HepG2 (cell line): ENCODE data around the gene PLXDC2.

Experiments
- ASH2L ChIP-seq: fragments of 300-600, 200-600 bp; sonication (generic); IDR thresholded peaks from 2 replicates; pipeline ENCODE4 v1.7.0; 2017; ENCODE audit warnings: low read depth, mild to moderate bottlenecking, moderate library complexity, mixed read lengths, low read length; ENCODE audit not compliant: insufficient read length
- BHLHE40 ChIP-seq: IDR thresholded peaks from 2 replicates; pipeline ENCODE4 v1.6.1; 2011; ENCODE audit warnings: low read length, improper control_type of control experiment
- CHD2 ChIP-seq: IDR thresholded peaks from 2 replicates; pipeline ENCODE4 v1.6.1; 2011; ENCODE audit warnings: low read depth, low read length, improper control_type of control experiment
- KLF16 ChIP-seq, 2 experiments: sonication (generic) in 1 of 2; formaldehyde crosslinking in 1 of 2; IDR thresholded peaks; 2 replicates each; pipeline versions ENCODE4 v1.6.1 to v1.8.0; 2016 to 2023; ENCODE audit warnings: missing genetic modification reagents in 2 of 2, missing compliant biosample characterization in 1 of 2
- MYNN ChIP-seq: sonication (generic); formaldehyde crosslinking; IDR thresholded peaks from 2 replicates; pipeline ENCODE4 v1.4.0; 2020; ENCODE audit warnings: mild to moderate bottlenecking, low read depth, missing genetic modification reagents
- RFX5 ChIP-seq: IDR thresholded peaks from 2 replicates; pipeline ENCODE4 v1.6.1; 2011; ENCODE audit warnings: low read depth, low read length, improper control_type of control experiment
- ZKSCAN1 ChIP-seq: fragments of 150-350 bp; IDR thresholded peaks from 2 replicates; pipeline ENCODE4 v1.6.1; 2014; ENCODE audit warnings: low read length
- ZNF572 ChIP-seq: sonication (generic); formaldehyde crosslinking; IDR thresholded peaks from 2 replicates; pipeline ENCODE4 v1.5.1; 2020; ENCODE audit warnings: mild to moderate bottlenecking, missing genetic modification reagents
- ZNF713 ChIP-seq: sonication (generic); formaldehyde crosslinking; IDR thresholded peaks from 2 replicates; pipeline ENCODE4 v1.4.0; 2020; ENCODE audit warnings: mild to moderate bottlenecking, missing genetic modification reagents
- ZNF740 ChIP-seq: sonication (generic); formaldehyde crosslinking; IDR thresholded peaks from 2 replicates; pipeline ENCODE4 v1.4.0; 2020; ENCODE audit warnings: missing genetic modification reagents
- ZNF770 ChIP-seq: sonication (generic); formaldehyde crosslinking; IDR thresholded peaks from 2 replicates; pipeline ENCODE4 v1.5.0; 2020; ENCODE audit warnings: mild to moderate bottlenecking, missing genetic modification reagents
- TF ChIP-seq, protein P1 (sequence below): sonication (generic); formaldehyde crosslinking; IDR thresholded peaks from 2 replicates; pipeline ENCODE4 v1.4.0; 2020; ENCODE audit warnings: missing genetic modification reagents
- TF ChIP-seq, protein P2 (sequence below): IDR thresholded peaks from 2 replicates; pipeline ENCODE4 v1.6.1; 2012; ENCODE audit warnings: inconsistent platforms
- TF ChIP-seq, protein P3 (sequence below): sonication (generic); formaldehyde crosslinking; IDR thresholded peaks from 2 replicates; pipeline ENCODE4 v1.5.0; 2020; ENCODE audit warnings: mild to moderate bottlenecking, missing genetic modification reagents

- TF ChIP-seq ZKSCAN1 (no peak), KLF16 (CRISPR knock-in tag; IDR thresholded peaks at IDR 0.05) (no peak), RFX5 (no peak), MYNN (CRISPR knock-in tag) (no peak), ZNF572 (CRISPR knock-in tag) (no peak), ZNF740 (CRISPR knock-in tag) (no peak), BHLHE40 (no peak), ZNF770 (no peak), CHD2 (no peak), ASH2L (no peak), ZNF713 (CRISPR knock-in tag) (no peak)
- TF ChIP-seq, protein P1, sequence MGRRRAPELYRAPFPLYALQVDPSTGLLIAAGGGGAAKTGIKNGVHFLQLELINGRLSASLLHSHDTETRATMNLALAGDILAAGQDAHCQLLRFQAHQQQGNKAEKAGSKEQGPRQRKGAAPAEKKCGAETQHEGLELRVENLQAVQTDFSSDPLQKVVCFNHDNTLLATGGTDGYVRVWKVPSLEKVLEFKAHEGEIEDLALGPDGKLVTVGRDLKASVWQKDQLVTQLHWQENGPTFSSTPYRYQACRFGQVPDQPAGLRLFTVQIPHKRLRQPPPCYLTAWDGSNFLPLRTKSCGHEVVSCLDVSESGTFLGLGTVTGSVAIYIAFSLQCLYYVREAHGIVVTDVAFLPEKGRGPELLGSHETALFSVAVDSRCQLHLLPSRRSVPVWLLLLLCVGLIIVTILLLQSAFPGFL (CRISPR knock-in tag) = no peak
- TF ChIP-seq, protein P2, sequence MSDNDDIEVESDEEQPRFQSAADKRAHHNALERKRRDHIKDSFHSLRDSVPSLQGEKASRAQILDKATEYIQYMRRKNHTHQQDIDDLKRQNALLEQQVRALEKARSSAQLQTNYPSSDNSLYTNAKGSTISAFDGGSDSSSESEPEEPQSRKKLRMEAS = no peak
- TF ChIP-seq, protein P3, sequence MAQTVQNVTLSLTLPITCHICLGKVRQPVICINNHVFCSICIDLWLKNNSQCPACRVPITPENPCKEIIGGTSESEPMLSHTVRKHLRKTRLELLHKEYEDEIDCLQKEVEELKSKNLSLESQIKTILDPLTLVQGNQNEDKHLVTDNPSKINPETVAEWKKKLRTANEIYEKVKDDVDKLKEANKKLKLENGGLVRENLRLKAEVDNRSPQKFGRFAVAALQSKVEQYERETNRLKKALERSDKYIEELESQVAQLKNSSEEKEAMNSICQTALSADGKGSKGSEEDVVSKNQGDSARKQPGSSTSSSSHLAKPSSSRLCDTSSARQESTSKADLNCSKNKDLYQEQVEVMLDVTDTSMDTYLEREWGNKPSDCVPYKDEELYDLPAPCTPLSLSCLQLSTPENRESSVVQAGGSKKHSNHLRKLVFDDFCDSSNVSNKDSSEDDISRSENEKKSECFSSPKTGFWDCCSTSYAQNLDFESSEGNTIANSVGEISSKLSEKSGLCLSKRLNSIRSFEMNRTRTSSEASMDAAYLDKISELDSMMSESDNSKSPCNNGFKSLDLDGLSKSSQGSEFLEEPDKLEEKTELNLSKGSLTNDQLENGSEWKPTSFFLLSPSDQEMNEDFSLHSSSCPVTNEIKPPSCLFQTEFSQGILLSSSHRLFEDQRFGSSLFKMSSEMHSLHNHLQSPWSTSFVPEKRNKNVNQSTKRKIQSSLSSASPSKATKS = no peak
Observed at GRCh38 chr10:19958787-19959186, 142.6 kb downstream of the PLXDC2 start.
